ENCODE results near the gene ISG20L2.
A peak's percentile ranks its signal among the peaks of the same experiment; 100 is the strongest.

The ISG20L2 gene

DNA sequence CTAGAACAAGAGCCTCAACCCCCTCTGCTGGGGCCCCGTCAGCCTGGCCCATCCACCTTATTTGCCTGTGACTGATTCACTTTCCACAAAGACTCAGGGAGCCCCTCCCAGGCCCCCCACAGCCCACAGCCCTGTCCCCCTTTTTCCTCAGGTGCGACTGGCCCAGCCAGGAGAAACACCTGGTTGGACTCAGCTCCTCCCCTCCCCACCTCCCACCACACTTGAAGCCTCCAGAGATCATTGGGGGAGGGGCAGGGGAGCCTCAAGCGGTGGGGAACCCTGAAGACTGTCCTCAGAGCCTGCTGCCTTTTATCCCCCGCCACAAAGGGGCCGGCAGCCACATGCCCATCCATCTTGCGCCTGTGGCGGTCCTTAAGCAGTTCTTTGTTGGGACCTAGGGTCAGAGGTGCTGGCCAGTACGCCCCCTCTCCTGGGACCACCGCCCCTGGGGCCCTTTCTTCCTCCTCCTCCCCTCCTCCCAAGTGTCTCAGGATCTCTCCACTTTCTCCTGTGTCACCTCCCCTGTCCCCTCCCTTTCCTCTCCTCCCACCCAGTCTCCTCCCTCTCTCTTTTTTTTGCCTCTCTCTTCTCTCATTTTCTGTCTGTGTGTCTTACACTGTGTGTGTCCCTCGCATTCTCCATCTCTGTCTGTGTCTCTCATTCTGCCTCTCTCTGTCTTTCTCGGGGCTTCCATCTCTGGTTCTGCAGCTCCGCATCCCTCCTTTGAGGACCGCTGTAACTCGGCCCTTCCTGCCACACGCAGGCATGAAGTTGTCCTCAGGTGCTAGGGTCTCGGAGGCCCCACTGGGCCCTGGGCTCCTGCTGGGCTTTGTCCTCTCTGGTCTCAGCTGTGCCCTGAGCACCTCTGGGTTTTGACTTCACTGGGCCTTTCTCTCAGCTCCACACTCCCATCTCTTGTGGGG, 35.4 kb downstream of the ISG20L2 start:
- TF ChIP-seq, protein P1, sequence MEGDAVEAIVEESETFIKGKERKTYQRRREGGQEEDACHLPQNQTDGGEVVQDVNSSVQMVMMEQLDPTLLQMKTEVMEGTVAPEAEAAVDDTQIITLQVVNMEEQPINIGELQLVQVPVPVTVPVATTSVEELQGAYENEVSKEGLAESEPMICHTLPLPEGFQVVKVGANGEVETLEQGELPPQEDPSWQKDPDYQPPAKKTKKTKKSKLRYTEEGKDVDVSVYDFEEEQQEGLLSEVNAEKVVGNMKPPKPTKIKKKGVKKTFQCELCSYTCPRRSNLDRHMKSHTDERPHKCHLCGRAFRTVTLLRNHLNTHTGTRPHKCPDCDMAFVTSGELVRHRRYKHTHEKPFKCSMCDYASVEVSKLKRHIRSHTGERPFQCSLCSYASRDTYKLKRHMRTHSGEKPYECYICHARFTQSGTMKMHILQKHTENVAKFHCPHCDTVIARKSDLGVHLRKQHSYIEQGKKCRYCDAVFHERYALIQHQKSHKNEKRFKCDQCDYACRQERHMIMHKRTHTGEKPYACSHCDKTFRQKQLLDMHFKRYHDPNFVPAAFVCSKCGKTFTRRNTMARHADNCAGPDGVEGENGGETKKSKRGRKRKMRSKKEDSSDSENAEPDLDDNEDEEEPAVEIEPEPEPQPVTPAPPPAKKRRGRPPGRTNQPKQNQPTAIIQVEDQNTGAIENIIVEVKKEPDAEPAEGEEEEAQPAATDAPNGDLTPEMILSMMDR (IDR thresholded peaks at IDR 0.05; ENCODE audit: control insufficient read depth, extremely low read depth, insufficient read depth): no peak
- DNase-seq (ENCODE audit: low read depth): no peak
- H3K4me3 ChIP-seq (ENCODE audit: low read depth, low read length): no peak overlapping the region

DNA sequence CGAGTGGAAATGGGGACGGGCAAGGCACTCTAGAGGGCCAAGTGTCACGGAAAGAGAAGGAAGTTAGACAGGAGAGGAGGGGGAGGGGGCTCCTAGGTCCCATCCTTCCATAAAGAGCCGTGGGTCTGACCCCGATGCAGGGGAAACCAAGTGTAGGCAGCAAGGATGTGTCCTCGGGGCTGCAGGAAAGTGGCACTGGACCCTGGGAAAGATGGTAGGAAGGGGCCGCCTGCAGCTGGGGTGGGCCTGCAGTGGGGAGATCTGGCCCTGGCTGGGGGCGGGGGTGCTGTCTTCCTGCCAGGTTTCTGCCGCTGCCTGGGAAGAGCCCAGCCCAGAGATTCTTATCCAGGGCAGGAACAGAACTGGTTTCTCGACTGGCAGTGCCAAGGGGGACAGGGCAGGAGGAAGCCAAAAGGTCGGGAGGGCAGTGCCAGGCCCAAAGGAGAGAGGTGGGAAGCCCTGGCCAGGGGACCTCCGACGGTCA, 36.1 kb downstream of the ISG20L2 start:
- peak overlapping the region; percentile 16; the same call in 1 of the 2 replicates for H3K4me3 ChIP-seq (ENCODE audit: low read depth, low read length)
- DNase-seq (ENCODE audit: low read depth): peak; percentile 57
- TF ChIP-seq, protein P1 (IDR thresholded peaks at IDR 0.05; ENCODE audit: control insufficient read depth, extremely low read depth, insufficient read depth): no peak

DNA sequence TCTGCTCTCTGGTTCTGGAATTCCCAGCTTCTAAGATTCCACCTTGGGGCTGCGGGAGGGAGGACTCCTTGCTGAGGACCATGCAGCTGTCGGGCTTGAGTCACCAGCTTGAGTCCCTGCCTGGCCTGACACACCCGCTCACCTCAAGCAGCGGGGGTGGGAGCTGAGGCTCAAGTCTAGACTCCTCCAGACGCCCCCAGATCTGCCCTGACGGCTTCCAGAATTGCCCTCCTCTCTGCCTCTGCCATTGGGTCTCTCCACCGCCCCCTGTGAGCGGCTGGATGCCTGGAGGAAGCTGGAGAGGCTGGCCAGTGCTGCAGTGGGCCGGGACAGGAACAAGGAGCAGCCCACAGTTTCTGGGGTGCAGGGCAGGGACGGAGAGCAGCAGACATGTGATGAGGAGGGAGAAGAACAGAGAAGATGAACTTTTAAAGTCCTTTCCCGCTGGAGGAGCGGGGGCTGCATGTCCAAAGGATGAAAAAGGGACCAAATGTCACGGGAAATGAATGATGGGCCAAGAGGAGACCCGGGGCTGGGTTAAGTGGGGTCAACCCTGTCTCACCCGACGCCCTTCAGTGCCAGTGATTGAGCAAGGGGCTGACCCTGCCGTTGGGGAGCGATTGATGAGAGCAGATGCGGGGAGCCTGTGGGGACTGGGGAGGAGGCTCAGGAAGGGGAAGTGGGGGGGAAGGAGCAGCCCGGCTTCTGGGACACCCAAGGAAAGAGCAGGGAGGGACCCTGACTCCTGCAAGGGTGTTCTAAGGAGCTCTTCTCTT, 36.7 kb downstream of the ISG20L2 start:
- TF ChIP-seq, protein P1 (IDR thresholded peaks at IDR 0.05; ENCODE audit: control insufficient read depth, extremely low read depth, insufficient read depth): no peak
- no peak for DNase-seq (ENCODE audit: low read depth)
- peak overlapping the region; percentile 16; the same call in 1 of the 2 replicates for H3K4me3 ChIP-seq (ENCODE audit: low read depth, low read length)

DNA sequence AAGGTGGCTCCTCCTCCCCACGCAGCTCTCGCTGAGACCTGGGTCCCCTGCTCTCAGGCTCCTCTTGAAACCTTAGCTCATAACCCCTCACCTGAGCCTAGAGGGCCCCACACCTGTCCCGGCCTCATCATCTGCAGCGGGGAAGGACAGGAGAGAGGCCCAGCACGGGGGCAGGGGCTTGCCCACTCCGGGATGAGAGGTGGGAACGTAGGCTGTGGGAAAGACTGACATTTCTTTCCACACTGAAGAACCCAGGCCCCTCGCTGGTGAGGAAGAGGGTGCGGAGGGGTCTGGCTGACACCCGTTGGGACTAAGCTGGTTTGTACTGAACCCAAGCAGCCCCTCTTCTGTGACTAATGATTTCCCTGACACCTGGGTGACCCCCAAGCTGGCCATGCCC, 37.4 kb downstream of the ISG20L2 start:
- no peak for DNase-seq (ENCODE audit: low read depth)
- TF ChIP-seq, protein P1 (IDR thresholded peaks at IDR 0.05; ENCODE audit: control insufficient read depth, extremely low read depth, insufficient read depth): no peak
- H3K4me3 ChIP-seq (ENCODE audit: low read depth, low read length): no peak overlapping the region

DNA sequence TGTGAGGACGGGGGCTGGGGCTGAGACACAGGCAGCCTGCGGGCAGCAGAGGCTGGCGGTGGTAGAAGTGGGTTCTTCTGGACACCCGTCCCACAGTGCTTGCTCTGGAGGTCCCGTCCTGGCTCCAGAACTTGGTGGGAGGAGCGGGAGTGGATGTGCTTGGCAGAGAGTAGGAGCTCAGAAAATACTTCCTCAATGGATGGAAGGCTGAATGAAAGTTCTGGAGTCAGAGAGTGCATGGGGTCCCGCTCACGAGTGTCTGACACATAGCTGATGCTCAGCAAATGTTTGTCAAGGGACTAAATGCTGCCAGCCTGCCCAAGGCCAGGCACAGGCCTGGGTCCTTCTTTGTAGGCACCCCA, 37.9 kb downstream of the ISG20L2 start:
- DNase-seq (ENCODE audit: low read depth): no peak
- TF ChIP-seq, protein P1 (IDR thresholded peaks at IDR 0.05; ENCODE audit: control insufficient read depth, extremely low read depth, insufficient read depth): no peak
- no peak overlapping the region for H3K4me3 ChIP-seq (ENCODE audit: low read depth, low read length)

DNA sequence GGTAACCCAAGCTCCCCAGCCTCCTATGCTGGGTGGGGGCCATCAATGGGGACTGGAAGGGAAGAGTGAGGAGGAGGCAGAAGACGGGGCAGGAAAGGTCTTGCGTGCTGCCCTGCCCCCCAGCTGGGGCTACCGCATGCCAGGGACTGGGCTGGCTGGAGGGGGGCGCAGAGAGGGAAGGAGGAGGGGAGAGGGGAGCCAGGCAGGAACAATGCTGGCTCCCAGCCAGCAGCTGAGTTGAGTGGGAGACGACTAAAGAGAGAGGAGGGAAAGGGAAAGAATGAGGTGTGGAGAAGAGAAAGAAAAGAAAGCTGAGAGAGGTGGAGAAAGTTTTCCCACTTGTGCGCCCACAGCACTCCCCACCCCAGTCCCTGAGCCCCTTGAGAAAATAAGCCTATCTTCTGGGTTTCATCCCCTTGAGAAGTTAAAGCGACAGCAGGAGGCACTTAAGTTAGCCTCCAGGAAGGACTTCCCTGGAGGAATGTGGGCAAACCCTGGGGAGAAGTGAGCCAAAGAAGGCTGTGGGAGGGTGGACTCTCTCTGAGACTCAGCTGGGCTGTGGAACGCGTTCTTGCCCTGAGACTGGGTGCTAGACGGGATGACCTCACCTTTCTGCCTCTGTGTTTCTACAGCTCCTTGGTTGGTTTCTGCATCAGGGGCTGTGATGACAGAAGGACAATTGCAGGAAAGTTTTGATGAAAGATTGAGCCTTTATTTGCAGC, 38.5 kb downstream of the ISG20L2 start:
- peak overlapping the region; percentile 34; the same call in 1 of the 2 replicates for H3K4me3 ChIP-seq (ENCODE audit: low read depth, low read length)
- TF ChIP-seq, protein P1 (IDR thresholded peaks at IDR 0.05; ENCODE audit: control insufficient read depth, extremely low read depth, insufficient read depth): no peak
- no peak for DNase-seq (ENCODE audit: low read depth)

All from LNCaP clone FGC (cell line).